GM18508 (cell line): ENCODE results near the gene TAF15.

ENCODE experiments used
- ATAC-seq: cut with Tn5 transposase; IDR thresholded peaks from one replicate; pipeline ENCODE4 v1.9.1; 2021; ENCODE audit warnings: moderate number of reproducible peaks; ENCODE audit not compliant: insufficient read depth, unreplicated experiment

TAF15 gene

DNA sequence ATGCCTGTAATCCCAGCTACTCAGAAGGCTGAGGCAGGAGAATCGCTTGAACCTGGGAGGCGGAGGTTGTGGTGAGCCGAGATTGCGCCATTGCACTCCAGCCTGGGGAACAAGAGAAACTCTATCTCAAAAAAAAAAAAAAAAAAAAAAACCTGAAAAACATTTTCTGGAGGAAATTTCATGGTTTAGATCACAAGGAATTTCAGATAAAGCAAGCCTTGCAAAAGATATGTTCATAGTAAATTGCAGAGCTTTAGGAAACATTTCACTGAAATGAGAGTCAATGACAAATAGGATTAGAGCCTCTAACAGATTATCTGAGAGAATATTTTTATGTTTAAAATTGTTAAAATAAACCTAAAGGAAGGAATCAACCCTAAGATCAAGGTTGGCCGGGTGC lies 3.2 kb downstream of the TAF15 start:
- ATAC-seq, result no peak

DNA sequence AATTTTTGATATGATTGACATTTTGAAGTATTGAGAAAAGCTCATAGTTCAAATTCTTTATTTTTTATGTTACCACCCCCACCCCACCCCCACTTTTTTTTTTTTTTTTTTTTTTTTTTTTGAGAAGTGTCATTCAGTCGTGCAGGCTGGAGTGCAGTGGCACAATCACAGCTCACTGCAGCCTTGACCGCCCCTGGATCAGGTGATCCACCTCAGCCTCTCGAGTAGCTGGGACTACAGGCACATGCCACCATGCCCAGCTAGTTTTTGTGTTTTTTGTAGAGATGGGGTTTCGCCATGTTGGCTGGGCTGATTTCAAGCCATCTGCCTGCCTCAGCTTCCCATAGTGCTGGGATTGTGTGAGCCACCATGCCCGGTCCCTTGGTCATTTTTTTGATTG lies 7.4 kb downstream of the TAF15 start:
- no peak for ATAC-seq

DNA sequence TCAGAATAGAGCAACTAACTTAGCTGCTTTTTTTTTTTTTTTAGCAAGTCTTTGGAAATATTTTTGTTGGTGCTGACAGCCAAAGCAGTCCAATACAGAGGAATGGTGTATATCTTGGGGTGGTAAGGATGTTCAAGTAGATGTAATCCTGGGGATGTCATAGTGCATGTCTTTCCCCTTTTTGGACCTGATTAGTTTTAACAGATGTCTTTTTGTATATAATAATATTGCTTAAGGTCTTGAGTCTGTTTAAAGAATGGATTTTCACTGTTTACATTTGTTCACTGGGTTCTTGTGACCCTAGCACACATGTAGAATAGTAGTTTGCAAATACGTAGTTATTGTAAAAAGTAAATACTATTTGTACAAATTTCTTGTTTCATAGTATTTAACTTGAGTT lies 7.9 kb downstream of the TAF15 start:
- ATAC-seq, result no peak

DNA sequence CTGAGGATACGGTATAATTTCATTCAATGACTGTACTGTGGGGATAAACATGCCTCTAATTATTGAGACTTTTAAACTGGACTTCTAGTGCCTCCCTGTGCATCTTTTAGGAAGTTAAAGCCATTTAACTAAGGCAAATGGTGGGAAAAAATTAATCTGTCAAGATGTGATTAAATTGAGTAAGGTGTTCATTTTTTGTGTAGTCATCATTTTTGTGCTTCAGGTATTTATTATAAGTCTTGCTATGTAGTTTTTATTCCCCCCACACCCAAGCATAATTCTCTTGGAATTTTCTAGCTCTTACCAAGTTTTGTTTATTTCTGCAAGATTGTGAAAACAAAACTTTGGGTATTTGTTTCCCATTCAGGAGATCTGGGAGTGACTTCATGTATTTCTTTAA lies 10.2 kb downstream of the TAF15 start:
- ATAC-seq, result no peak

DNA sequence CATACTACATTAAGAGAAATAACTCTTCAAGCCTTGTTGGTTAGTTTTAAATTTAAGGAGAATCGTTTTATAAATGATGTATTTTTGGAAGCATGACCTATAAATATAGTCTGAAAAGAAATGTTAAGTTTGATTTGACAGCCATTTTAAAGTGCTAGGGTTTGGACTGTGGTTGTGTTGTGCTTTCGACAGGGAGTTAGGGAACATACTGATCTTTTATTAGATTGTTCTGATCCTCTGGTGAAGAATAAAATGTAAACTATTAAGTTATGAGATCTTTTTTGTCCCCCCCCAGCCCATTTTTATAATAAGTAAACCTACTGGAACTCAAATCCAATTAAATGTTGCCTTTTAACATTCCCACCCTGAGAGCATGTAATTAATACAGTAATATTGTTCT lies 12.0 kb downstream of the TAF15 start:
- no peak for ATAC-seq

DNA sequence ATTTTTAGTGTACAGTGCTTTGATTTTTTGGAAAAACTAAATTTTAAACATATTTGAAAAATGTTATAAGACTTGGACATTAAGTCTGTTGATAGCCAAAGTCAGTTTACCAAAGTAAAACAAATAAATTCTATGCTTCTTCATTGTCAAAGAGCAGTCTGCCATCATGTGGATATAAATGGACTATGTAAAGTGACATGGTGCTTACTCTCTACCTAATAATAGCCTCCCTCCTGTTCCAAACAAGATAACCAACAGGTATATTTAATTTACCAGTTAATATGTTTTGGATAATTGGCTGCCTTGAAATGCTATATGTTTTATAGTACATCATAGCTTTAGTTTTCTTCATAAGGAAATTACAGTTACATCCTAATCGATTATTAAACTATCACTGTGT lies 15.9 kb downstream of the TAF15 start:
- no peak for ATAC-seq

DNA sequence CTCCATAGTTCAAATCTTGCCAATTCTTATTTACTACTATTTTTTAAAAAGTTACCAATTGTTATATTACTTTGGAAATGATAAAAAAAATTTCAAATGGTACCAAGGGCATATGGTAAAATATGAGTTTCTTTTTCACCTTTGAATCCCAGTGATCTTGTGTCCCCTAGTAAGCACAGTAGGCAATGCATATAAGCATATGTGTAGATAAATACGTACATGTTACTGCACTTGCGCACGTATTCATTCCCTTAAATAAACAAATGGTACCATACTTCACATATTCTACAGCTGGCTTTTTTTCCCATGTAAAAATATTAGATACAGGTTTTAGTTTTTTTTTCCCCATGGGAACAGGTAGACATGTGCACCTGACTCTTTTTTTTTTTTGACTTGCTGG lies 31.8 kb downstream of the TAF15 start:
- ATAC-seq, result no peak

DNA sequence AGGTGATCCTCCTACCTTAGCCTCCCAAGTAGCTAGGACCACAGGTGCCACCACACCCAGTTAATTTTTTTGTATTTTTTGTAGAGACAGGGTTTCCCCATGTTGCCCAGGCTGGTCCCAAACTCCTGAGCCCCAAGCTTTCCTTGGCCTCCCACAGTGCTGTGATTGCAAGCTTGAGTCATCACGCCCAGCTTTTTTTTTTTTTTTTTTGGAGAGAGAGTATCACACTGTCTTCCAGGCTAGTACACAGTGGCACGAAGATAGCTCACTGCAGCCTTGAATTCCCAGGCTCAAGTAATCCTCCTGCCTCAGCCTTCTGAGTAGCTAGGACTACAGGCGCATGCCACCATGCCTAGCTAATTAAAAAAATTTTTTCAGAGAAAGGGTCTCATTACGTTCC lies 32.2 kb downstream of the TAF15 start:
- no peak for ATAC-seq

DNA sequence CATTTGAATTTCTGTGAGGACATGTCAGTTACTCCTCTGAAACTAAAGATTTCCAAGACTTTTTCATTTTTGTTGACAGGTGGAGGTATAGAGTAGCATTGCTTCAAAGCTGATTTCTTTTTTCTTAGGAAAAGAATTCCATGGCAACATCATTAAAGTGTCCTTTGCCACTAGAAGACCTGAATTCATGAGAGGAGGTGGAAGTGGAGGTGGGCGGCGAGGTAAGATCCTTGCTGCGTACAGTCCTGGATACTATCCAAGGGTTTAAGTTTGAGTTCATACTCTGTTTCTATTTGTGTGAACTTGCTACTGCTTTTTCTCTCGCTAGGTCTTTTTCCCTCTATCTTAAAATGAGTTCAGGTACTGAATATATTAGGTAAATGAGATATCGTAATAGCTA lies 33.0 kb downstream of the TAF15 start:
- ATAC-seq, result no peak

DNA sequence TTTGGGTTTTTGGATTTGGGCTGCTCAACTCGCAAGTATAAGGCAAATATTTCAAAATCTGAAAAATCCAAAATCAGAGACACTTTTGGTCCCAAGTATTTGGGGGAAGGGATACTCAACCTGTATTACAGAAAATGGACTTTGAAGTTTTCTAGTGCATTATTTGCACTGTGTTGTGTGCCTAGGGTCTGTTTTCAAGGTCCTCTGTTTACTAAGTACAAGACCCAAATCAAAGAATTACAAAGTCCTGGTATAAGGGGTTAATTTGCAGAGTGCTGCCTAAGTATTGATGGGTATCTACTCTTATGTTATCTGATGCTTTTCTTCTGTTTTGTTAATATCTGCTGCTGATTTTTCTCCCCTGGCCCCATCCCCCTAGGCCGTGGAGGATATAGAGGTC lies 34.4 kb downstream of the TAF15 start:
- no peak for ATAC-seq

DNA sequence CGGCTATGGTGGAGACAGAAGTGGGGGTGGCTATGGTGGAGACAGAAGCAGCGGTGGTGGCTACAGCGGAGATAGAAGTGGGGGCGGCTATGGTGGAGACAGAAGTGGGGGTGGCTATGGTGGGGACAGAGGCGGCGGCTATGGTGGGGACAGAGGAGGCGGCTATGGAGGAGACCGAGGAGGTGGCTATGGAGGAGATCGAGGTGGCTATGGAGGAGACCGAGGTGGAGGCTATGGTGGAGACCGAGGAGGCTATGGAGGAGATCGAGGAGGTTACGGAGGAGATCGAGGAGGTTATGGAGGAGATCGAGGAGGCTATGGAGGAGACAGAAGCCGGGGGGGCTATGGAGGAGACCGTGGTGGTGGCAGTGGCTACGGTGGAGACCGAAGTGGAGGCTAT lies 35.3 kb downstream of the TAF15 start:
- no peak for ATAC-seq

DNA sequence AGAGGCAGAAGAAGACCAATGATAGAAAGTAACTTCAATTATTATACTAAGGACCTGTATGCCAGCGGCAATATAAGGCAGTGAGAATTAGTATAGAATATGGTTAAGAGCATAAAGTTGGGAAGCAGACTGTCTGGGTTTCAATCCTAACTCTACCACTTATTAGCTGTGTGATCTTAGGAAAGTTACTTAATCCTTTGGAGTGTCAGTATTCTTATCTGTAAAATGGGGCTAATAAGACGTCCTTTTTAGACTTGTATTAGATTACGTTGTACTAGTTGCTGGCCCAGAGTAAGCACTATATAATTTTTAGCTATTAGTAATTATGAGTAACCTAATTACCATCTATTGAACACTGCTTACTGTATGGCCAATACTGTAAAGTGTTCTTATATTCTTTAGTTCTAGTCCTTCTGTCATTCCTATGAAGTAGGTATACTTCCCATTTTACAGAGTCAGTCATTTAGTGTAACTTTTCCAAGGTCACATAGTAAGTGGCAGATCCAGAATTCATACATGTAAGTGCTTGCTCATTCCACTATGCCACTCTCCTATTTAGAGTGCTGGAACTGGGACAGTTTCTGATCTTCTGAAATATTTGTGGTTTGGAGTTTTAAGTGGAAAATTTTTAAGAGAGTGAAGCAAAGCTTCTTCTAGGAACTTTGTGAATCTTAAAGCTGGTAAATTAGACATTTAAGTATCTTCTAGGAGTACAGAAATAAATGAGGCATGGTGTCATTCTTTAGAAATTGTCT lies 36.9 kb downstream of the TAF15 start:
- no peak for ATAC-seq

DNA sequence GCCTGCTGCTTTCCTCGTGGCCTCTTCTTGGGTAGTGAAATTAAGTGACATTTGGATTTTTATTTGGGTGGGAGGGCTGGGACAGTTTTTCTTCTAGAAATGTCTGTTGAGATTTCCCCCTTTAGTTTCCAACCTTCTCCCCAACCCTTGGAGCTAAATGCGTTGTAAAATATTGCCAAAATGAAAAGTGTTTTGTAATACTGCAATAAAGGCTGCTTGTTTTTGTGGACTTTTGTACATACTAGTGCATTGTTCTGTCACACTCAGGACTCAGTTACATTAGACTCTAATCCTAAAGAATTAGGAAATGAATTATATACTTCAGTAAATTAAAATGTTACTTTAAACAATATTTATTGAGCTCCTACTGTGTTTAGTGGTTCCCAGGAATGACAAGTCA lies 37.7 kb downstream of the TAF15 start:
- ATAC-seq, result no peak

DNA sequence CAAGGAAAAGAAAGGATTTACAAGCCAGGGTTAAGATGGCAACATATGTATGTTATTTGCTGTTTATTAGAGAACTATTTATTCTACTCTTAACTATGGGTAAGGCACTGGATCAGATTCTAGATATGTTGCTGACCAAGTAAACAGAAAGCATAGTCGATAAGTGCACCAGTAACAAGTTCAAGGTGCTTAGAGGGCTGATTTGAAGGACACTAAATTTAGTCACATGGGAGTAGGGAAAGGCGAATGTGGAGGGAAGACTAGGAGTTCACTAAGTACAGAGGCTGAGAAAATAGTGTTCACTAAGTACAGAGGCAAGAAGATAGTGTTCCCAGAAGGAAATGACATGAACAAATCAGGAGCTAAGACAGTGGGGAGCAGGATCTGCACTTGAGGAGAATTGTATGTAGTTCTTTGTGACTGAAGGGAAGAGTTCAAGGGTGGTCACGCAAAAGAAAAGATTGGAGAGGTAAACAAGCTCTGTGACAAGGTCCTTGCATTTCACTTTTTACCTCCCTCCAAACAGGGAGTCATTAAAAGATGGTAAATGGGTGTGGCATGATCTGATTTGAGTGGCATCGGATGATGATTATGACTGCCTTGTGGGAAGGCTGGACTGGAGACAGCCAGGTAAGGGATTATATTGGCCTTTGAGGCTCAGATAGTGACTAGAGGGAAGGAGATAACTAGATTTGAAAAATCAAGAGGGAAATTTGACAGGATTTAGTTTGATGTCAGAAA lies 38.5 kb downstream of the TAF15 start:
- no peak for ATAC-seq

DNA sequence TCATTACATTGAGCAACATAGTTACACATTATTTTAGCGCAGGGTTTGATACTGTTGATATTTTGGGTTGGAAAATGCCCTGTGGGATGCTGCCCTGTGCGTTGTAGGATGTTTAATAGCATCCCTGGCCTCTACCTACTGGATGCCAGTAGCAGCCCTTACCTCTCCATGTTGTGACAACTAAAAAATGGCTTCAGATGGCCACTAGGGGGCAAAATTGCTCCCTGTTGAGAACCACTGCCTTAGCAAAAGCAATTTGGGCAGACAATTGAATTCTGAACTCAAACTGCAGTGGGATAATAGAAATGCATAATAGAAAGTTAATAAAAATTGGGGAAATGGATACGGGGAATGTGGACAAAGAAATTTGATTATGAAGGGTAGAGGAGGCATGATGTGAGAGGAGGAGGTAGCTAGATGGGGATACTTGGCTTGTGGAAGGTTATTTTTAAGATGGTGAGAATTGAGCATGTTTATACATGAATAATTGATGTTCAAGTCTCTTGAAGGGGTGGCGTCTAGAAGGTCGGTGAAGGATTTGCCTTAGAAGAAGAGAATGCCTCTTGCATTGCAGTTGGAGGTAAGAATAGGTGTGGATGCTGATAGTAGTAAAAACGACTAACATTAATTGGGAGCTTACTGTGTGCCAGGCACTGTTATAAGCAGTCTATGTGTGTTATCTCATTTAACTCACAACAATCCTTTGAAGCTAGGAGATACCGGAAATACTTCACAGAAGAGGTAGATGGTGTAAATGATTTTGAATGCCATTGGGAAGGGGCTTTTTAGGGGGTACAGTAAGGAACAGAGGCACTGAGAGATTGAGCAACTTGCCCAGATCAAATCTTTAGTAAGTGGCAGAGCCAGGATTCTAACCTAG lies 40.4 kb downstream of the TAF15 start:
- no peak for ATAC-seq

DNA sequence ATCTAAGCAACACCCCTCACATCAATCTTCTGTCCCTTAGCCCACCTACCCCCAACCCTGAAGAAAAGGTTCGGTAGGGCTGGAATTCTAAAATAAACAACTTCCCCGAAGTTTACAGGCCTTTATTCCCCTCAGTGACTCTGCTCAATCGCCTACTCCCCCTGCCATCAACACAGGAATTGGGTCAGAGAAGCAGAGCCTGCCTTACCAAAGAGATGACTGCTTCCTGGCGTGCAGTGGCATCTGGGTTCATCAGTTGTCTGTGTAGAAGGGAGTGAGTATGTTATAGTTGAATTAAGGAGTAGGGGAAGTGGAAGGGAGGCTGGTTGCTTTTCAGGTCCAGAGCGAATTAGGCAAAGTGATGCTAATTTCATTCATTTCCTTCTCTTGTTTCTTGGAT lies 46.7 kb downstream of the TAF15 start:
- no peak for ATAC-seq

DNA sequence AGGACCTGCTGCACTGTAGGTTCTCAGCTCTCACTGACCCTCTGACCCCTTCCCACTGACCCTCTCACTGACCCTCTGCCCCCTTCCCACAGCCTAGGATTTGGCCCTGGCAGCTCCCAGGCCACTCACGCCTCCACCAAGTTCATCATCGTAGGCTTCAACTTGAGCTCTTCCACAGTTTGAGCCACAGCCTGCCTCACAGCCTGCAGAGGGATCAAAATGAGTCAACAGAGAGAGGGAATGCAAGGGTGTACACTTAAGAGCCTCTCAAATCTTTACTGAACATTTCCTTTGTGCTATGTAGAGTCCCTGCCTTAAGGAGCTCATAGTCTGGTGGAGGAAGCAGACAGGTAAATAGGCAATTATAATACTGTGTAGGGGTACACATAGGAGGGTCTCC lies 47.3 kb downstream of the TAF15 start:
- no peak for ATAC-seq

DNA sequence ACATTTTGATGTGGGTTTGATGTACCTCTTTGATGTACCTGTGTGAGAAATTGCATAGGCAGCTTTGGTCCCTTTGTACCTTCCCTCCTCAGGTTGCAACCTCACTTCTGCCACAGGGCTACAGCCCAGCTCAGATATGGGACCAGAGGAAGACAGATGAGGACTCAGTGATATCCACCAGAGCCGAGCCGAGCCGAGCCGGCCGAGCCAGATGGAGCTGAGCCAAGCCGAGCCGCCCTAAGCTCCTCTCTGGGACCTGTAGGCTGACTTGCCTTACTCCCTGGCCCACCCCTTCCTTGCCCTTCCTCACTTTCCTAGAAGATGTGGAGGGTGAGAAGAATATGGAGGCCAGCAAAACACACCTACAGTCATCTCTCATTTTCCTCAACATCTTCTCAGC lies 55.6 kb downstream of the TAF15 start:
- ATAC-seq, result no peak

DNA sequence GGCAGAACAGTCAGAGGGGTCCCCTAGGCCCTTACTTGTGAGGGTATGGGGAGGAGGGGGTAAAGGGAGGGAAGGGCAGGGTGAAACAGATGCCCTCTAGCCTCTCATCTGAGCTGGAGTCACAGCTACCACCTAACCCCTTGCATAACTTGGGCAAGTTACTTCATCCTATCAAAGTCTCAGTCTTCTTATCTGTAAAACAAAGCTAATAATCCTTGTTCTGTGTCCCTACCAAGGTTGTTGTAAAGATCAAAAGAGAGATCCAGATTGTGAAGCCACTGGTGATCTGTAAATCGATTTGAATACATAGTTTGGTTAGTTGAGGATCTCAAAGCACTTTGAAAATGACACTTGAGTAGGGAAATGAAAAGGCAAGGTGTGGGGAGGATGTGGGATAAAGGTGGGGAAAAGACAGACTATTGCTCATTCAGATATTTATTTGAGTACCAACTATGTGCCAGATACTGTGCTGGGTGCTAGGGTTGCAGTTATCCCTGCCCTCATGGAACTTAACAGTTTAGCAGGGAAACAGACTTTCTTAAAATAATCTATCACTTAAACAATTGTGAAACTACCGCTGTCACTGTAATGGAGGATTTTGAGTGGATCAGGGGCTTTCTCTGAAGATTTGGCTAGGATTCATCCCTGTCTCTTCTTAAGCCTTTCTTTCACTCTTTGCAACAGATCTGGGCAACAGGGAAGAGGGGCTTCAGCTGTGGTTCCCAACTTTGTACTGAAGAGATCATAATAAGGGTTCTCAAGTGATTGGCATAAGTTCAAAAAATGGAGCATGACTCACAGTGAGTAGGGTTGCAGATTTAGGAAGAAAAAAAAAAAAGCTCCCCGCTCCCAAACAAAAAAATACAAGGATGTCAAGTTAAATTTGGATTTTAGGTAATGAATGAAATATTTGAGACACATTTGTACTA lies 56.4 kb downstream of the TAF15 start:
- ATAC-seq, result no peak

DNA sequence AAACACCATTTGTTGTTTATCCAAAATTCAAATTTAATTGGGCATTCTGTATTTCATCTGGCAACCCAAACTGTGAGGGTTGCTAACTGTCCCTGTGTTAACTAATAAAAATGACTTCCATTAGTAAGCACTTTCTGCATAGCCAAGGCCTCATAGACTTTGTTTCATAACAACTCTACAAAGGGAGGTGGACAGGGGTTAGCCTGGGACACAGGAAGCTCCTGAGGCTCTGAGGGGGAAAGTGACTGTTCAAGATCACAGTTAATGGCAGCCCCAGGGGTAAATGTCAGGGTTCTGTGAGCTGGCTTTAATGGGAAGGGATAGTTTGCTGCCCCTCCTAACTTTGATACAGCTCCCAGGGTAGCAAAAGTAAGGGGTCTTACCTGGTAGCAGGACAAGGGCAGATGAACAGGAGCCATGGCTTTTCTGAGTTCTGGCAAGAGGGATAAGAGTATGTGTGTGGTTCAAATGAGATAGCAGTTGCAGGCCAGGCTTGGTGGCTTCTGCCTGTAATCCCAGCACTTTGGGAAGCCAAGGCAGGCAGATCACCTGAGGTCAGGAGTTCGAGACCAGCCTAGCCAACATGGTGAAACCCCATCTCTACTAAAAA lies 57.2 kb downstream of the TAF15 start:
- ATAC-seq, result no peak
